SU-DHL-6 (cell line): ENCODE measurements around the gene CLEC16A.

Experiments used
- CTCF ChIP-seq: fragments of 200-600 bp; sonication (generic); IDR thresholded peaks from one replicate; pipeline ENCODE4 v1.5.1; 2017; ENCODE audit warnings: antibody characterized with exemption, mild to moderate bottlenecking, low read length, moderate library complexity; ENCODE audit not compliant: insufficient read depth, poor library complexity, severe bottlenecking
- EZH2phosphoT487 ChIP-seq: fragments of 200-600 bp; sonication (generic), shearing (Covaris generic); conservative IDR thresholded peaks from 2 replicates; pipeline ENCODE4 v1.6.1; 2018; ENCODE audit warnings: mild to moderate bottlenecking, antibody characterized with exemption, low read length, moderate library complexity, mixed read lengths

- TF ChIP-seq CTCF (no peak), EZH2phosphoT487 (no peak)
Observed at GRCh38 chr16:11193494-11193893, 249.1 kb downstream of the CLEC16A start.
